Activated T-cell treated with anti-CD3 and anti-CD28 coated beads, Interleukin-2, amount 50 U/mL, for 72 hours (primary cell): Measurements from ENCODE around the gene CACNA2D2. TPM values are rescaled to one million over a fixed set of nuclear protein-coding genes. Genes with fewer than 3 reads are reported as not detected.
A peak's percentile ranks its signal among the peaks of the same experiment; 100 is the strongest.

Experiments used
- ATAC-seq, 2 donors: fragments of 150-1000 bp; cut with Tn5 transposase; replicated peaks in 1 of 2; 2 replicates each; pipeline ENCODE4 v1.10.0; 2021; ENCODE audit warnings: moderate library complexity in 2 of 2, mild to moderate bottlenecking in 1 of 2
- DNase-seq, 2 donors: peaks; one replicate each; pipeline ENCODE4 v3.0.0; 2021 to 2022; ENCODE audit warnings: mixed read lengths in 1 of 2
- H3K27ac Mint-ChIP-seq: one replicate; pipeline ENCODE4 v1.8.0; 2022; ENCODE audit warnings: mild to moderate bottlenecking, moderate library complexity, mixed read lengths
- H3K27me3 Mint-ChIP-seq: one replicate; pipeline ENCODE4 v1.8.0; 2022; ENCODE audit warnings: low read depth, mixed read lengths
- H3K36me3 Mint-ChIP-seq, 2 donors: one replicate each; pipeline ENCODE4 v1.8.0; 2022; ENCODE audit warnings: mixed read lengths in 2 of 2, mild to moderate bottlenecking in 1 of 2; ENCODE audit not compliant: insufficient read depth in 2 of 2
- H3K4me1 Mint-ChIP-seq: one replicate; pipeline ENCODE4 v1.8.0; 2022; ENCODE audit warnings: low read depth, mixed read lengths
- H3K4me3 Mint-ChIP-seq, 2 donors: one replicate each; pipeline ENCODE4 v1.8.0; 2022; ENCODE audit warnings: mild to moderate bottlenecking in 2 of 2, mixed read lengths in 2 of 2, moderate library complexity in 2 of 2
- H3K9me3 Mint-ChIP-seq, 2 donors: one replicate each; pipeline ENCODE4 v1.8.0; 2022; ENCODE audit warnings: mixed read lengths in 2 of 2
- total RNA-seq, 2 donors: library from RNA; stranded (reverse); gene quantifications; one replicate each; pipeline ENCODE4 v1.2.3, GENCODE V29; 2022

Gene CACNA2D2
- total RNA-seq, 2 donors from 2014 or later: 3.3 to 5.4 TPM

- no peaks in the 10 kb centered on the region for H3K9me3 Mint-ChIP-seq
Measured at GRCh38 chr3:50536471-50537180, 33.2 kb upstream of the CACNA2D2 start.

DNA sequence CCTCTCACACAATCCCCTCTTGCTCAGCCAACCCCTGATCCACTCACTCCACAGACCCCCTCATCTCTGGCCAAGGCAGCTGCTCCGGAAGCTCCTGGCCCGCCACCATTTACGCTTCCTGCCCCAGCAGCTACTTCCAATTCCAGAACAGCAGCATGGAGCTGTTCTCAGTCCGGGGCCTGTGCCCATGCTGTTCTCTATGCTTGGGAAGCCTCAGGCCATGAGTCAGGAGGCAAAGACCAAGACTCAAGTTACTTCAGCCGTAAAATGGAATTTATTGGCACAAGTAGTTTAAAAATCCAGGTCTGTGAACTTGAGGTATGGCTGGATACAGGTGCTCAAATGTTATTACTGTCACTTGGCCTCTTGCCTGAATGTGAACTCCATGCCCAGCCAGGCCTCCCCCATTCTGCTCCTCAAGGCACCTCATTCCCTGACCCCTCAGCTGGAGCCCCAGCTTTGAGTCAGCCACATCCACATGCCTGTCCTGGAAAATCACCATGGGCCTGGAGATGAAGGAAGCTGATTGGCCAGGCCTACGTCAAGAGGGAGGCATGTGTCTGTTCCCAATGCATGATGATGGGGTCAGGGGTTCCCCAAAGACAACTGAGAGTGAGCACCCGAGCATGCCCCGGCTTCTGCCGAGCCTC is 31.4 kb upstream of the CACNA2D2 start:
- DNase-seq (no peak), ATAC-seq (no peak)
- H3K4me1 Mint-ChIP-seq: peaks cover 7% of the 10 kb centered on the region
- no peak overlapping the region for H3K4me3 Mint-ChIP-seq
- H3K9me3 Mint-ChIP-seq: no peaks in the 10 kb centered on the region
- H3K36me3 Mint-ChIP-seq: no peaks in the 10 kb centered on the region
- H3K27me3 Mint-ChIP-seq: peaks cover 41% of the 10 kb centered on the region
- no peak overlapping the region for H3K27ac Mint-ChIP-seq

More at GRCh38 chr3:50536471-50537180, 33.2 kb upstream of the CACNA2D2 start:
- no peak for ATAC-seq
- Mint-ChIP-seq H3K4me1 (peaks cover 7% of the 10 kb centered on the region), H3K4me3 (no peak overlapping the region), H3K27me3 (peaks cover 35% of the 10 kb centered on the region), H3K36me3 (no peaks in the 10 kb centered on the region), H3K27ac (no peak overlapping the region)
- no peak for DNase-seq

DNA sequence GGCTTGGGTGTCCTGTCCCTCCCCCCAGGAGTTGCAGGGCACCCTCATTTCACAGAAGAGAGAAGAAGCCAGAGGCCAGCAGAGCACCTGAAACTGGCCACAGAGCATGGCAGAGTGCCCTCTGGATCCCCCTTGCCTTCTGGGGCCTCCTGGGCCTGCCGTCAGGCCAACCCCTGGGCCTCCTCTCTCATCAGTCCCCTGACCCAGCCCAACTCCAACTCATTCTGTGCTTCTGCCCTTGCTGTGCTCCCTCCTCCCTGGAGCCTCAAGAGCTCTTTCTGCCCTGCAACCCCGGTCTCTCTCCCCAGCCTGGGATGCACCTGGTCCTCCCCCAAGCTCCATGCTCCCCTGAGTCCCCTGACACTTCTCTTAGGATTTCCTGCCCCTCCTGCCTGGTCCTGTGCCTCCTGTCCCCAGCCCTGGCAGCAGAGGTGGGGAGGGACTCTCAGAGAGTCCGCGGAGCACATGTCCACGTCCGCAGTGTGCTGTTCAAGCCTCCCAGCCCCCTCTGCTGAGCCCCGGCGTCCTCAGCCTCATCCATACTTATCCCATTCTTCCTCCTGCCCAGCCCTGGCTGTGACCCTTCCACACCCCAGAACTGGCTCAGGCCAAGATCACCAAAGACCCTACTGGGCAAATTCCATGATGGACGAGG is 30.5 kb upstream of the CACNA2D2 start:
- Mint-ChIP-seq H3K27me3 (peaks cover 50% of the 10 kb centered on the region), H3K27ac (no peak overlapping the region)

DNA sequence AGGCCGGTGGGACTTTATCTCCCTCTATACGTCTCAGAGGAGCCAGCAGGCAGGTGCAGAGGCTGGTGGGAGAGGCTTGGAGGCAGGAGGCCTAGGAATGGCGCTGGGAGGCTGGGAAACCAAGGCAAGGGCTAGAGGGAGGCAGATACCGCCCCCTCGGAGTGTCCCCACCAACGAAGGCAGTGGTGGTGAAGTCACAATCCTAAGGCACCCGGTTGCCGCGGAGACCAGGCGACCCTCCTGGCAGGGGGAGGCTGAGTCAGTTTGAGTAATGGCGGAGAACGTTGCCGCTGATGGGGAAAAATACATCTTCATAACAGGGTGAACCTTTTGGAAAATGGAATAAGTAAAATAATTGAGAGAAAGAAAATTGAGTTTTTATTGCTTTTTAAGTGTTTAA is 29.9 kb upstream of the CACNA2D2 start:
- Mint-ChIP-seq H3K4me3 (no peak overlapping the region), H3K27ac (no peak overlapping the region)
- no peak for DNase-seq

More for the DNA sequence above, 30.5 kb upstream of the CACNA2D2 start:
- no peaks in the 10 kb centered on the region for H3K36me3 Mint-ChIP-seq
- peaks cover 7% of the 10 kb centered on the region for H3K4me1 Mint-ChIP-seq
- DNase-seq (no peak), ATAC-seq (no peak)
- no peak overlapping the region for H3K4me3 Mint-ChIP-seq
- no peaks in the 10 kb centered on the region for H3K9me3 Mint-ChIP-seq

DNA sequence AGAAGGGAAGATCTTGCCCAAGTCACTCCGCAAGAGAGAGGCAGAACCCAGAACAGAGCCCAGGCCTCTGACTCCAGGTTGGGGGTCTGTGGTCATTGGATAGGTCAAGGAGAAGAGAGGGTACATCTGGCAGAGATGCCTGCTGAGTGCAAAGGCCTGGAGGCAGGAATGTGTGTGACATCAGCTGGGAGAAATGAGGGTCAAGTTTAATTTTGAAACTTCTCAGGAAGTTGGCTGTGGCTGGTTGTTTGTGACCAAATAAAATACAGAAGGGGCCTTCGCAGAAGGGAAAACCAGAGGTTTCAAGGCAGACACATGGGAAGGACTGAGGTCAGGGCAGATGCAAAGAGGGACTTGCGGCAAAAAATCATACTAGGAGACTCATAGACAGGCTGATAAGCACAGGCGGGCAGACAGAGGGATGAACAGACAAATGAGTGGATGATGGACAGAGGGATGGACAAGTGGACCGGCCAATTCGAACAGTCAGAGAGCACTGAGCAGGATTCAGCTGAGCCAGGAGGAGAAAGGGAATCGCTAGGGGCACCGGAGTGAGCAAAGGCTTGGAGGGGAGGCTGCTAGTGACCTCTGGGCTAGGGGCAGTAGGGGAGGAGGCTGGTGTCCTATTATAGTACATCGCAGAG is 28.8 kb upstream of the CACNA2D2 start:
- Mint-ChIP-seq H3K27ac (no peak overlapping the region), H3K27me3 (peaks cover 48% of the 10 kb centered on the region), H3K36me3 (no peaks in the 10 kb centered on the region), H3K9me3 (no peaks in the 10 kb centered on the region), H3K4me1 (peaks cover 7% of the 10 kb centered on the region), H3K4me3 (no peak overlapping the region)
- DNase-seq (no peak), ATAC-seq (no peak)

More for the DNA sequence above, 29.9 kb upstream of the CACNA2D2 start:
- Mint-ChIP-seq H3K9me3 (no peaks in the 10 kb centered on the region), H3K27me3 (peaks cover 55% of the 10 kb centered on the region), H3K4me1 (peaks cover 7% of the 10 kb centered on the region), H3K36me3 (no peaks in the 10 kb centered on the region)
- ATAC-seq: no peak

GRCh38 chr3:50531201-50531600 is 27.8 kb upstream of the CACNA2D2 start:
- no peaks in the 10 kb centered on the region for H3K36me3 Mint-ChIP-seq
- ATAC-seq (peak; percentile 31 to 42), DNase-seq (no peak)
- H3K4me1 Mint-ChIP-seq: peaks cover 9% of the 10 kb centered on the region
- H3K4me3 Mint-ChIP-seq: no peak overlapping the region
- H3K27ac Mint-ChIP-seq: no peak overlapping the region
- no peaks in the 10 kb centered on the region for H3K9me3 Mint-ChIP-seq
- H3K27me3 Mint-ChIP-seq: peaks cover 38% of the 10 kb centered on the region

DNA sequence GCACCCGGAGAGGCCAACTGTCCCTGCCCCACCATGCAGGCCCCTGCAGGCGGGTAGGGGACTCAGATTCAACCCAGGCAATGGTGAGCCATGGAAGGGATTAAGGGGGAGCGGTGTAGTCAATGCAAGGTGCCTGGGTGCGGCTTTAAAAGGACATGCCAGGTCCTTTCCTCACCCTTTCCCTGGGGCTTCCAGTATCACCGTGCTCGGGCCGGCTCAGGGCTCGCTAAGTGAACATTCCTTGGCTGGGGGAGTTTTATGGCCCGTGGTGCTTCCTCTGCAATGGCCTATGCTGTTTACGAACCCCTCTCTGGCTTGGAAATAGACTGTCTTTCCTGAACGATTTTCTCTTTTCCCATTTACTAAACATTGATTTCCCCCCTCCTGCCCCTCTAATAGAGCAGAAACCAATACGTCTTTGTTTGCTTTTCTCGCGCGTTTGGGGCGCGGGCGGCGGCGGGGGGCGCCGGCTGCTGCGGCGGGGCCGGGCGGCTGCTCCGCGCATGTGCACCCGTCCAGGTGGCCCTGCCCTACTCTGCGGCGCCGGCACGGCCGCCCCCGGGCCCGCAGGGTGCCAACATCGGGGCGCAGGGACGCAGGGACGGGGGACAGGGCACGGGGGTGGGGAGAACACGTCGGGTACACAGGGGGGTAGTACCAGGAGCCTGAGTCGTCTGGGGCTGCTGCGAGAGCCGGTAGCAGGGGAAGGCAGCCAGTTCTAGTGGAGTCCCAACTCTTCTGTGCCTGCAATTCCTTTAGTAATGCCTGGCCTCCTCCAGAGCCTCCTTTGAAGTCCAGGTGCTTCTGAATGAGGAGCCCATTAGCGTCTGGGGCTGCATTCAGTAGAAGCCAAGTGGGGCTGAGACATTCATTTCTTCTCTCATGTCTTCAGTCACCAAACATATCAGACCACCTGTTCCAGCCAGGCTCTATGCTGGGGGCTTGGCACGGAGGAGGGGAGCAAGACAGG is 26.9 kb upstream of the CACNA2D2 start:
- Mint-ChIP-seq H3K27ac (no peak overlapping the region), H3K36me3 (no peaks in the 10 kb centered on the region), H3K4me1 (peaks cover 17% of the 10 kb centered on the region), H3K27me3 (peaks cover 33% of the 10 kb centered on the region), H3K4me3 (no peak overlapping the region), H3K9me3 (no peaks in the 10 kb centered on the region)
- ATAC-seq (no peak), DNase-seq (no peak)

- peaks cover 17% of the 10 kb centered on the region for H3K27me3 Mint-ChIP-seq
Measured at GRCh38 chr3:50525987-50526386, 22.6 kb upstream of the CACNA2D2 start.

GRCh38 chr3:50525191-50525910 is 21.9 kb upstream of the CACNA2D2 start:
- DNase-seq (no peak), ATAC-seq (no peak)
- Mint-ChIP-seq H3K27me3 (peaks cover 17% of the 10 kb centered on the region), H3K27ac (no peak overlapping the region), H3K36me3 (no peaks in the 10 kb centered on the region), H3K9me3 (no peaks in the 10 kb centered on the region), H3K4me1 (peaks cover 10% of the 10 kb centered on the region), H3K4me3 (no peak overlapping the region)

More at GRCh38 chr3:50525987-50526386, 22.6 kb upstream of the CACNA2D2 start:
- H3K4me1 Mint-ChIP-seq: peaks cover 10% of the 10 kb centered on the region
- H3K9me3 Mint-ChIP-seq: no peaks in the 10 kb centered on the region
- H3K36me3 Mint-ChIP-seq: no peaks in the 10 kb centered on the region
- ATAC-seq (peak; percentile 88 to 94), DNase-seq (peak; percentile 69 to 81)
- no peak overlapping the region for H3K27ac Mint-ChIP-seq
- no peak overlapping the region for H3K4me3 Mint-ChIP-seq

- ATAC-seq: no peak
- H3K9me3 Mint-ChIP-seq: no peaks in the 10 kb centered on the region
- no peak overlapping the region for H3K4me3 Mint-ChIP-seq
- H3K27me3 Mint-ChIP-seq: peaks cover 14% of the 10 kb centered on the region
- H3K36me3 Mint-ChIP-seq: no peaks in the 10 kb centered on the region
- peaks cover 10% of the 10 kb centered on the region for H3K4me1 Mint-ChIP-seq
- no peak for DNase-seq
- no peak overlapping the region for H3K27ac Mint-ChIP-seq
Measured at GRCh38 chr3:50524746-50525145, 21.3 kb upstream of the CACNA2D2 start.

- Mint-ChIP-seq H3K27me3 (peaks cover 7% of the 10 kb centered on the region), H3K27ac (no peak overlapping the region), H3K4me1 (peaks cover 16% of the 10 kb centered on the region), H3K36me3 (no peaks in the 10 kb centered on the region), H3K9me3 (no peaks in the 10 kb centered on the region), H3K4me3 (no peak overlapping the region)
- DNase-seq (no peak), ATAC-seq (no peak)
Measured at GRCh38 chr3:50523279-50523811, 19.9 kb upstream of the CACNA2D2 start.
